HG03457 (cell line): ENCODE measurements around the gene TNF.

Experiments used
- ATAC-seq: cut with Tn5 transposase; IDR thresholded peaks from one replicate; pipeline ENCODE4 v1.9.1; 2021; ENCODE audit warnings: moderate number of reproducible peaks; ENCODE audit not compliant: unreplicated experiment

TNF gene

DNA sequence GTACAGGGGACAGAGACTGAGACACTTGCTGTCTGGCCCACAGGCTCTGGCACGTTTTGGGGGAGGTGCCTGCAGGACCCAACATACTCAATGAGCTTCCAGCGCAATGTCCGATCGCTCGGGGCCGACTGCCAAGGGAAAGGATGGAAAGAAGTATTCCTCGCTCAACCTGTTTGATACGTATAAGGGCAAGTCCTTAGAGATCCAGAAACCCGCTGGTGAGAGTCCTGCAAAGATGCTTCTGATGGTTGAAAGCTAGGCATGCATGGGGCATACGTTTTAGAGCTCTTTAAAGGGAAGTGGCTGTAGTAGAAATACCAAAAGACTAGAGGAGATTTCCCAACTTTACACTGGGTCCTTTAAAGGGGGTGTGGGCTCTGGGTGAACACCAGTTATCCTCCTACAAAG is 47.3 kb downstream of the TNF start:
- ATAC-seq, result no peak

DNA sequence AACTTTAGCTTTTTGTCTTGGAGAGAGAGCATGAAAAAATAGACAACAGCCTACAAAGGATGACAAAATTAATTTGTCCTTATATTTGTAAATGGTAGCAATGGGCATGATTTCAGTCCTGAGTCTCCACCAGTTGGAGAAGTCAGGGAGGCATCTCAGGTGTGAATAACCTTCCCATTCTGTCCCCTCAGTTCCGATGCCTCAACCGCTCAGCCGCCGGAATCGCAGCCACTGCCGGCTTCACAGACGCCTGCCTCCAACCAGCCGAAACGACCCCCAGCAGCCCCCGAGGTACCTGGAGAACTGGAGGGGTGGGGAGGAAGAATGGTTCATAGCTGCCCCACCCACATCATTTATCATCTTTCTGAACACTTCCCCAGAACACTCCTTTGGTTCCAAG is 48.7 kb downstream of the TNF start:
- no peak for ATAC-seq

- ATAC-seq, result no peak
Measured at GRCh38 chr6:31626952-31627351, 51.6 kb downstream of the TNF start.

DNA sequence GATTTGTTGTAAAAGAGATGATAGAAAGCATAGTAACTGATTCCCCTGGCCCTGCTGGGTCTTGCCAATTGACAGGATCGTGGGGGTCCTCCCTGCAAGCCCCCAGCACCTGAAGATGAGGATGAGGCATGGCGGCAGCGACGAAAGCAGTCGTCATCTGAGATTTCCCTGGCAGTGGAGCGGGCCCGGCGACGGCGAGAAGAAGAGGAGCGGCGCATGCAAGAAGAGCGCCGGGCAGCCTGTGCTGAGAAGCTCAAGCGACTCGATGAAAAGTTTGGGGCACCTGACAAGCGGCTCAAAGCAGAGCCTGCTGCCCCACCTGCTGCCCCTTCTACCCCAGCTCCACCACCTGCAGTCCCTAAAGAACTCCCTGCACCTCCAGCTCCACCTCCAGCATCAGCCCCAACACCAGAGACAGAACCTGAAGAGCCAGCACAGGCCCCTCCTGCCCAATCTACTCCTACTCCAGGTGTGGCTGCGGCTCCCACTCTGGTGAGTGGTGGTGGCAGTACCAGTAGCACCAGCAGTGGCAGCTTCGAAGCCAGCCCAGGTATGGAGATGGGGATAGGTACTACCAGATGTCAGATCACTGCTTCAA is 52.4 kb downstream of the TNF start:
- ATAC-seq, result no peak
